Right lobe of liver (tissue), 4 donors: ENCODE measurements around the gene DRGX.

ENCODE experiments used
- CTCF ChIP-seq, 4 donors: fragments of 200-600 bp in 3 of 4; fragments of 450-650 bp in 1 of 4; IDR thresholded peaks; one replicate each; pipeline versions ENCODE4 v1.5.1 to v1.8.0; 2016 to 2022; ENCODE audit warnings: antibody characterized with exemption in 4 of 4, mild to moderate bottlenecking in 2 of 4
- POLR2A ChIP-seq: fragments of 450-650 bp; IDR thresholded peaks from one replicate; pipeline ENCODE4 v1.6.1; 2017; ENCODE audit warnings: antibody characterized with exemption, mild to moderate bottlenecking
- donor health status: DM: no; HTN: no; CAD: no.
- donor health status: DM: no; HTN: no; CAD: no.
- donor health status: DM: no; HTN: yes; CAD: no.

GRCh38 chr10:49332333-49332732 lies 63.6 kb downstream of the DRGX start:
- TF ChIP-seq CTCF (IDR thresholded peaks at IDR 0.05) (no peak), POLR2A (no peak)
